Activated CD8-positive, alpha-beta memory T cell treated with anti-CD3 and anti-CD28 coated beads, Interleukin-2, amount 50 U/mL, for 1 hour (primary cell): ENCODE data around the gene GPR107.

ENCODE experiments used
- DNase-seq: peaks from one replicate; pipeline ENCODE4 v3.0.0-alpha.2; 2020; ENCODE audit errors: extremely low read depth

The GPR107 gene

DNA sequence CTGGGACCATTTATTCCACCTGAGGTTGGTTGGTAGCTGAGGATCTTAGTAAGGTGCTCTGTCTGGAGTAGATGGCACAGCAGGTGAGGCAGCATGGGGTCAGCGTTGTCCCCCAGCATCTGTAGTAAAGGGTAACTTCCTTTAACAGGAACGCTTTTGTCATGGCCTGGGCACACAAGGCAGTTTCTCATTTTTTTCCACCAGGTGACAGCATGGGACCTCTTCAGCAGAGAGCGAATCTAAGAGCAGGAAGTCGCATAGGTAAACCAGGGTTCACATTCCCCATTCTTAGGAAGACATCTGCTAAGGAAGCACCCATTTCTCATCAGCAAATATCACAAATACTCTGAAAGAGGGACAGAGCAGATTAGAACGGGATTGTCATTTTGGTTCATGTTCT lies 56.5 kb downstream of the GPR107 start:
- DNase-seq: no peak

DNA sequence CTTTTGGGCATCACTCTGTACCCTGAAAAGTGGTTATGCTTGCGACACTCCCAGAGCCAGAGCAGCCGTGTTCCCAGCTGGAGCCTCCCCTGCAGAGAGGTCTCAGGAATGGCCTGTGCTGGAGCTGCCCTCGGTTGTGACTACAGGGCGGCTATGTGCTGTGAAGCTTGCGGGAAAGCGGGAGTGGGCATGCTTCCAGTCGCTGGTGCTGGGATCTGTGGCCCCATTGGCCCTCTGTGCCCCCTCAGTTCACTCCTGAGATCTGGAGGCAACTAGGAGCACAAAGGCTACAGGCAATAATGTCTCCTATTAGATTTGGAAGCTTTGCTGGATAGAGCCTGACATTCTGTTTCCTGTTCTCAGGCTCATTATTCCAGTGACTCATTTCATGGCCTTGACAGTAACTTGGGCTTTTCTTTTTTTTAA lies 56.9 kb downstream of the GPR107 start:
- DNase-seq: no peak

- no peak for DNase-seq
Measured at GRCh38 chr9:130111786-130112537, 58.3 kb downstream of the GPR107 start.

GRCh38 chr9:130112538-130113151 lies 58.9 kb downstream of the GPR107 start:
- DNase-seq: no peak

DNA sequence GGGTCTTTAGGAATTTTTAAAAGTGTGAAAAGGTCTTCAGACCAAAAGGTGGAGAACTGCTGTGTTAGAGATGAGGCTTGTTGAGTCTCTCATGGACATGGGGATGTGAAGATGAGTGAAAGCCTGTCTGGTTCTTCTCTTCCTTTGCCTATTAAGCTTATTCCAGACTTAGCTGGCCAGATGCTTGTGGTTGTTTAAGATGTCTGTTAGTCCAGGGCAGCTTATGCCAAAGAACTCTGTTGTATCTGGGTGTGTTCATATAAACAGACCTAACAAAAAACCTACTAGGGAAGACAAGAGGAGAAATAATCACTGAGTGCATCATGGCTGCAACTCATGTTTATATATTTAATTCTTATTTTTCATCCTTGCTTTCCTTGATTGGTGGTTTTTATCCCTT lies 61.0 kb downstream of the GPR107 start:
- DNase-seq: no peak

- DNase-seq: no peak
Measured at GRCh38 chr9:130116346-130116745, 62.6 kb downstream of the GPR107 start.

- DNase-seq: no peak
Measured at GRCh38 chr9:130117376-130117775, 63.7 kb downstream of the GPR107 start.

DNA sequence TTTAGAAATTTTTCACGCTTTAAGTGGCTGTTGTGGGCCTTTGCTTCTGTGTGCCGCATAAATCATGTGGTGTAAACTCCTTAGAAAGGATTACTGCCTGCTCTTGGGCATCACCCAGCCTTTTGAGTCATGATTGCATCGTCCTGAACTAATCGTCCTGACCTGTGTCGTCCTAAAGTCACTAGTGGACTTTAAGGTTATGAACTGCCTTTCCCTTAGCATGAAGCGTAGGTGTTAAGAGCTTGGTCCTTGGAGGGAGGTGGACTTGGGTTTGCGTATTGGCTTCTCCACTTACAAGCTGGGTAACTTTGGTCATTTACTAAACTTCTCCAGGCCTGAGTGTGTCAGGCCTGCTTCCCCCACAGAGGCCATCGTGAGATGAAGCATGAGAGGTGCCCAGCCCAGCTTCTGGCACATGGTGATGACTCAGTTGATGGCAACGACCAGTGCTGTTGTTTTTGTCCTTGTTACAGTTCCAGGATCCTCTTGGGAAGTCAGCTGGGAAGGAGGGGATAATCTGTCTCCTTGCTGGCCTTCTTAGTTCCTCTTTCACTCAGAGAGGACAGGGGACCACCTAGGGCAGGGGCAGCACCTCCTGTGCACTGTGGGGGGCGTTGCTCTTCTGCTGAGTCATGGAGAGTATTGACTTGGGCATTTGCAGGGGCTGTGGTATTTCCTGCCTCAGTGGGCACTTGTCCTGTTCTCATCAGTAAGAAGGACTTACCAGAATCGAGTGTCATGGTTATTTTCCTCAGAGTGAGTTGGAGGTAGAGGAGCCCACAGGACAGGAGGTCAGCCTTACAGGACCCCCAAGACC lies 64.3 kb downstream of the GPR107 start:
- DNase-seq: no peak

DNA sequence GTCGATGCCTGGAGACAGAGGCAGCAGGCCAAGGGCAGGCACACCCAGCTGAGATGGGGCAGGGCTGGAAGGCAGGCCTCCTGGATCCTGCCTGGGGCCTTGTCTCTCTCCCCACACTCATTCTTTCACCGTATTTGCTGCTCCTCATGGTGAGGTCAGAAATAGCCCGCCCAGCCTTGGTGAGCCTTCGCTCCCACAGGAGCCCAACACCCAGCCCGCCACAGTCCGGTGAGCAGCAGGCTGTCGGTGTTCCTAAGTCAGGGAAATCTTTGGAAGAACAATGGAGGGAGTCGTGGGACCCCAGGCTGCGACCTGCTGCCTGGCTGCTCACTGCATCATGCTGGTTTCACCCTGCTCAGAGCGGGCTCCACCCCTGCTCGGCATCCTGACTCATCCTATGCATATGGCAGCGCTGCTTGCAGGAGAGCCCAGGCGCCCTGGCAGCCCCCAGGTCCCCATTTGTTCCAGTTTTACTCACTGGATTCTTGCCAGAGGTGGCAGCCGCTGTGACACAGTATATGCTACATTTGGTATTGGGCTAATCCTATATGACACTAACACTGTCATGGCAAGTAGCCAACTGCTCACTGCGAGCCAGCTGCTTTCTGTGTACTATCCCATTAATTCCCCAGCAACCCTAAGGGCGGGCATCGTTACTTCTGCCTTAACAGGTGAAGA lies 65.3 kb downstream of the GPR107 start:
- no peak for DNase-seq

DNA sequence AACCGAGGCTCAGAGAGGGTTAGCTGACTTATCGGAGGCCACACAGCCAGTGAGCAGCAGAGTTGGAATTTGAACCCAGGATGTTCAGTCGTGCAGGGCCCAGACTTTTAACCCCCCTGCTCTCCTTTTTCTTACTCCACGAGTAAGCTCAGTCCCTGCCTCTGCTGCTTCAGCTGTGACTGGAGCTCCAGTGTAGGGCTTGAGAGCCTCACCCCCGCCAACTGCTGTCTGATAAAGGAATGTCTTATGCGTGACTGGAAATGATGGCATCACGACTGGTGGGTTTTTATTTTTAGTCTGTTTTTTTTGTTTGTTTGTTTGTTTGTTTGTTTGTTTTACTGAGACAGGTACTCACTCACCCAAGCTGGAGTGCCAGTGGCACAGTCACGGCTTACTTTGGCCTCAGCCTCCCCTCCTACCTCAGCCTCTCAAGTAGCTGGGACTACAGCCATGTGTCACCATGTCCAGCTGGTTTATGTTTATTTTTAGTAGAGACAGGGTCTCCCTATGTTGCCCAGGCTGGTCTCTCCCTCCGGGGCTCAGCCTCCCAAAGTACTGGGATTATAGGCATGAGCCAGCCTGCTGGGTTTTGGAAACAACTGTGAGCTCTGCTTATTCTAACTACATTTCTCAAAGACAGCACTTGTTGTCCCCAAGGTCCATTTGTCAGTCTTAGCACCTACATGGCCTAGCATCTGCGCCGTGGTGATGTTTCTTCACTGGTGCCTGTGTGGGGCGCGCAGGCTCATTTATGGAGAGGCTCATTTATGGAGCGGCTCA lies 66.0 kb downstream of the GPR107 start:
- DNase-seq: no peak

DNA sequence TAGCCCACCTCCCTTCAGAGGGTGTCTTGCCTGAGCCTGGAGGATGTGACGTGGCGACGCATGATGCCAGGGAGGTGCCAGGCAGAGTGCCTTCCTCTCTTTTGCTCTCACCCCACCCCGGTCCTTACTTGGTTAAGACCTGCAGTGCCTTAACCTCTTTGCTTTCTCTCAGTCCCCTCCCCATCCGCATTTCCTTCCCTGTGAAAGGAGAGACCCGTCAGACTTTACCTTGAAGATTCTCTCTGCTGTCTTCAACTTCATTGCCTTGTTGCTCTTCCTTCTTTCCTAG lies 66.5 kb downstream of the GPR107 start:
- DNase-seq: no peak

DNA sequence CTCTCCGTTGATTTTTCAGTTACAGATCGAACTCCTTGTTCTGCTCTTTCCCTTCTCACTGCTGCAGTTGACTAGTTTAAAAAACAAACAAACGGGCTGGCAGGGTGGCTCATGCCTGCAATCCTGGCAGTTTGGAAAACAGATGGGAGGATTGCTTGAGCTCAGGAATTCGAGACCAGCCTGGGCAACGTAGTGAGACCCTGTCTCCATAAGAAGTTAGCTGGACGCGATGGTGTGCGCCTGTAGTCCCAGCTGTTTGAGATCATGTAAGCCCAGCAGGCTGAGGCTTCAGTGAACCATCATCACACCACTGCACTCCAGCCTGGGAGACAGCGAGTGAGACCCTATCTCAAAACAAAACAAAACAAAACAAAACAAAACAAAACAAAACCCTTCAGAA lies 67.1 kb downstream of the GPR107 start:
- DNase-seq: no peak

GRCh38 chr9:130122456-130122855 lies 68.8 kb downstream of the GPR107 start:
- no peak for DNase-seq

DNA sequence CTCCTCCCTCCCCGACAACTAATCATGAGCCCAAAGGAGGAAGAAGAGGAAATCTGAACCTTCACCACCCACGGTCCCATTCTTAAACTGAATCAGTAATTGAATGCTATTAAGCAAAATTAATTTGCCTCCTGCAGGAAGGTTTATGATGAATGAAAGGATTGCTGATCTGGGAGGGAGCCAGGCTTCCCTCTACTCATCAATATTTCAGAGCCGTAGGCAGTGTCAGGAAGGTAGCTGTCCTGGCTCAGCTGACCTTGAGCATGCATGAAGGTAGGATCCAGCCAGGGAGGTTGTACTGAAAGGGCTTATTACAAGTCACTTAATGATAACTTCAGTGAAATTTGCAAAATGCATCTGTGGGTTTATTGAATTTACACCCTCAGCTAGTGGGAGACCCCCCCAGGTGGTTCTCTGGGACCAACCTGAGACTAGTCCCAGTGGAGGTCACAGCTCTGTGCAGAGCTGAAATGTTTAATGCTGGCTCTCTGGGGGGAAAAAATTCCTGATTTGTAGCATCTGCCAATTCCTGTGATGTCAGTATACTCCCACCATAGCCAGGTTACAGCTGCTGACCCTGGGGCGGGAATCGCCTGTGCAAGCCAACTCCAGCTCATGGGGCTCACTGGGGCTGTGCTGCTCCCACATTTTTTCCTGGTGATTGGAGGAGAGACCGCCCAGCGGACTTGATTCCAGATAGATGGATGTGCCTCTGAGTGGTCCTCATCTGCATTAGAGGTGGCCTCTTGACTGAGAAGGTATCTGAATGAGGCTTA lies 70.6 kb downstream of the GPR107 start:
- DNase-seq: no peak

GRCh38 chr9:130126721-130127433 lies 73.2 kb downstream of the GPR107 start:
- no peak for DNase-seq

DNA sequence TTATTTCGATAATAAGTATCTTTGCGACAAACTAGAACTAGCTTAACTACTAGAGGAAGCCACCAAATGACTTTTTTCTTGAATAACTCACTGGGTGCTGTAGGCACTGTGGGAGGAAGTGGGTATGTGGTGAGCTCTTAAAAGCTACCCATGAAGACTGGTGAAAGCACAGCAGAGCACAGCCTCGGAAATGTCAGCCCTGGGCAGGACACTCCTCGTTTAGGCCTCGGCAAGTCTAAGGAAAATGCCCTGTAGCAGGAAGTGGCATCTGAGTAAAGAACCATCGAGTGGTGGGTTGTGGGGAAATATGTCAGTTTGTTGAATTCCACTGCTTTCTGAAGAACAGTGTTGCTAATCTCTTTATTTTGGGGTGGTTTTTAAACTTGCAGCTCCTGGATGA lies 74.5 kb downstream of the GPR107 start:
- peak; percentile 72 for DNase-seq

DNA sequence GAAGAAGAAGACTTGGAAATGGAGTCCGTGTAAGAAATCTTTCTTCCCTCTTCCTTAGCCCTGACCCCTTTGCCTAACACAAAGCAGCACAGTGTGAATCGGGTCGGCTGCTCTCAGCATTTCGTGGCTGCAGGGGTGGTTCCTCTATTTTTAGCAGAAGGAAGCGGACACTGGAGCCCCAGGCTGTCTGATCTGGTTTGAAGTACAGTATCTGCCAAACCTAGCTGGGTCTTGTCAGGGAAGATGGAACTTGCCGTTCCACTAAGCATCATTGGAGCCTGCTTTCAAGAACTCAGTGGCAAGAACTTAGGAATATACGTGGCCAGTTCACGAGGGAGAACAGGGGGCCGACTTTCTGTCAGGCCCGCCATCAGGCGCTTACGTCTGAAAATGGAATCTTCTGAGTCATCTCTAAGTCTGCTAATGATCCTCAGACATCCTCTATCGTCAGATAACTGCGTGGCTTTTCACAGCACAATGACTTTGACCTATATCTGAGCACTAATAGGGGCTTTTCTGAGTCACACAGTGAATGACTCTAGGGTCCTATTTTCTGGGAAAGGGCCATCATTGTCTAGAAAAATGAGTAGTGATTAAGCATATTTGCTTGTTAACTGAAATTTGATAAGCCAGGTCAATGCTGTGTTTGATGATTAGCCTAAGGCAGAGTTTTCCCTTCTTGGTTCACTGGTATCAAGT lies 75.2 kb downstream of the GPR107 start:
- DNase-seq: peak; percentile 59

DNA sequence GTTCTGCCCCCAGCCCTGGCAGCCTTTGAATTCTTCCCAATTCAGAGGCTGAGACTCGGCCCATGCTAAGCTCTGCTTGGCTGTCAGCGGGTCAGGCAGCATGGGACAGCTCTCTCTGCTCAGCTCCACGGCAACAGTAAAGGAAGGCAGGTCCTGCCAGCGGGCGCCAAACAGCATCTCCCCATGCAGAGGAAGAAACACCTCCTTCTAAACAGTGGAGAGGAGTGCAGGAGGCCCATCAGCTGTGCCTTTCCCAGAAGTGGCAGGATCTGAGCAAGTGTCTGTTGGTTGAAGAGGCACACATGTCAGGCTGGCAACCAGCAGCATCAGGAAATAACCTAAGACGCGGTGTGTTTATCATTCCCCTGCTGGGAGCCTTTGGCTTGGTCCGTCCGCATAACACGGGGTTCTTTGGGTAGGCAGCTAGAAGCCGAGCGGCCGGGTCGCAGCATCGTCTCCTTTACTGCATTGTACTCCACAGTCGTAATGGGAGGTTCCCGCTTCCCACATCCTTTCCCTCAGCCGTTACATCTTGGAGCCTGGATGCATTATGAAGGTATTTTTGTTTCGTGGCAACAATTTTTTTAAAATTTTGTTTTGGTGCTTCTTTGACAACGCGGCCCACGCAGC lies 75.8 kb downstream of the GPR107 start:
- DNase-seq: no peak

GRCh38 chr9:130132746-130133145 lies 79.0 kb downstream of the GPR107 start:
- no peak for DNase-seq
